Fibroblast of upper back skin (primary cell): ENCODE measurements around the gene ZNF383.
"Not testable (repeated sequence)": the region's sequence is repeated elsewhere in the genome, so short reads cannot be mapped to it uniquely, and the experiment has no call there.

Source experiments
- DNase-seq: peaks from one replicate; pipeline ENCODE4 v3.0.0-alpha.2; 2013

The ZNF383 gene

GRCh38 chr19:37294246-37294645, 76.2 kb downstream of the ZNF383 start:
- DNase-seq = not testable (repeated sequence)
